ENCODE results near the gene ZNF207.
"Not testable (repeated sequence)": the region's sequence is repeated elsewhere in the genome, so short reads cannot be mapped to it uniquely, and the experiment has no call there.

The ZNF207 gene

GRCh38 chr17:32317353-32317752 is 32.6 kb upstream of the ZNF207 start:
- no peak overlapping the region for H3K9ac ChIP-seq
- H3K4me2 ChIP-seq, result peak overlapping the region in 2 of 11 experiments; percentile 71 to 85; a peak in 4 of 22 replicates
- H3K4me1 ChIP-seq, result peaks cover 0 to 37% (median 8%) of the 10 kb centered on the region in 10 experiments; a peak in 13 of 20 replicates
- no peak overlapping the region for H3K4me3 ChIP-seq
- H4K20me1 ChIP-seq, result no peaks in the 10 kb centered on the region
- TF ChIP-seq Cebpa-rat (IDR thresholded peaks at IDR 0.05), result no peak
- no peaks in the 10 kb centered on the region; a peak in 1 of 22 replicates for H3K27me3 ChIP-seq
- no peaks in the 10 kb centered on the region for H3K36me3 ChIP-seq
- no peak overlapping the region for H3K27ac ChIP-seq
- no peaks in the 10 kb centered on the region for H3K9me3 ChIP-seq (replicated peaks in 1 of 11)

GRCh38 chr17:32318071-32318470 is 31.9 kb upstream of the ZNF207 start:
- Histone ChIP-seq H3K4me2 (peak overlapping the region in 4 of 11 experiments; percentile 47 to 85 (median 71); a peak in 8 of 22 replicates), H3K4me3 (peak overlapping the region in 3 of 10 experiments; percentile 26 to 37 (median 33); a peak in 2 of 20 replicates), H4K20me1 (no peaks in the 10 kb centered on the region), H3K9me3 (replicated peaks in 1 of 11) (no peaks in the 10 kb centered on the region), H3K9ac (no peak overlapping the region; a peak in 1 of 22 replicates), H3K27me3 (no peaks in the 10 kb centered on the region; a peak in 1 of 22 replicates), H3K36me3 (no peaks in the 10 kb centered on the region), H3K4me1 (peaks cover under 1 to 44% (median 13%) of the 10 kb centered on the region in 10 experiments; a peak in 19 of 20 replicates), H3K27ac (no peak overlapping the region)
- TF ChIP-seq Cebpa-rat (IDR thresholded peaks at IDR 0.05), result no peak

GRCh38 chr17:32319548-32319905 is 30.4 kb upstream of the ZNF207 start:
- TF ChIP-seq Cebpa-rat (IDR thresholded peaks at IDR 0.05), result no peak
- Histone ChIP-seq H3K27ac (peak overlapping the region in 4 of 11 experiments; percentile 11 to 49 (median 34); a peak in 3 of 22 replicates), H3K9me3 (replicated peaks in 1 of 11) (no peaks in the 10 kb centered on the region), H3K9ac (peak overlapping the region in 3 of 11 experiments; percentile 20 to 44 (median 29); a peak in 2 of 22 replicates), H3K4me2 (peak overlapping the region in 6 of 11 experiments; percentile 17 to 71 (median 50); a peak in 7 of 22 replicates), H3K27me3 (no peaks in the 10 kb centered on the region; a peak in 1 of 22 replicates), H3K4me3 (peak overlapping the region in 4 of 10 experiments; percentile 13 to 37 (median 30); a peak in 6 of 20 replicates), H3K4me1 (peaks cover 14 to 59% (median 28%) of the 10 kb centered on the region in 10 experiments), H3K36me3 (no peaks in the 10 kb centered on the region), H4K20me1 (no peaks in the 10 kb centered on the region)

- H4K20me1 ChIP-seq; H3K9ac ChIP-seq; H3K9me3 ChIP-seq (replicated peaks in 1 of 11); H3K27ac ChIP-seq; H3K27me3 ChIP-seq; H3K4me3 ChIP-seq; H3K36me3 ChIP-seq: not testable (repeated sequence)
- Histone ChIP-seq H3K4me1 (peaks cover 14 to 64% (median 30%) of the 10 kb centered on the region in 10 experiments), H3K4me2 (peak overlapping the region in 2 of 11 experiments; percentile 2 to 71; a peak in 1 of 22 replicates)
Observed at GRCh38 chr17:32320080-32320479, 29.9 kb upstream of the ZNF207 start.

- no peak overlapping the region for H3K4me3 ChIP-seq
- TF ChIP-seq Cebpa-rat (IDR thresholded peaks at IDR 0.05), result no peak
- no peaks in the 10 kb centered on the region for H4K20me1 ChIP-seq
- peaks cover 14 to 72% (median 31%) of the 10 kb centered on the region in 10 experiments for H3K4me1 ChIP-seq
- H3K27ac ChIP-seq, result peak overlapping the region in 6 of 11 experiments; percentile 17 to 46 (median 44); a peak in 9 of 22 replicates
- H3K9me3 ChIP-seq (replicated peaks in 1 of 11), result no peaks in the 10 kb centered on the region
- H3K36me3 ChIP-seq, result no peaks in the 10 kb centered on the region
- H3K27me3 ChIP-seq, result no peaks in the 10 kb centered on the region
- peak overlapping the region in 3 of 11 experiments; percentile 24 to 30 (median 28); a peak in 4 of 22 replicates for H3K4me2 ChIP-seq
- H3K9ac ChIP-seq, result peak overlapping the region in 3 of 11 experiments; percentile 7 to 42 (median 8); a peak in 4 of 22 replicates
Observed at GRCh38 chr17:32320847-32321246, 29.1 kb upstream of the ZNF207 start.

GRCh38 chr17:32323046-32323445 is 26.9 kb upstream of the ZNF207 start:
- Histone ChIP-seq H3K9me3 (replicated peaks in 1 of 11) (no peaks in the 10 kb centered on the region), H3K4me3 (no peak overlapping the region), H3K4me2 (peak overlapping the region; percentile 24 to 84 (median 66); a peak in 21 of 22 replicates), H3K27me3 (no peaks in the 10 kb centered on the region), H3K4me1 (peaks cover 15 to 94% (median 48%) of the 10 kb centered on the region in 10 experiments), H3K36me3 (0 out of 22 replicates have a peak, but pooled peaks cover 0 to 4% (median 0%) of the 10 kb centered on the region in 11 experiments), H3K9ac (peak overlapping the region in 4 of 11 experiments; percentile 1 to 50 (median 38); a peak in 2 of 22 replicates), H3K27ac (peak overlapping the region in 8 of 11 experiments; percentile 19 to 74 (median 62); a peak in 12 of 22 replicates), H4K20me1 (no peaks in the 10 kb centered on the region)
- TF ChIP-seq Cebpa-rat (IDR thresholded peaks at IDR 0.05), result no peak

GRCh38 chr17:32323811-32324491 is 26.0 kb upstream of the ZNF207 start:
- Histone ChIP-seq H3K27ac (peak overlapping the region in 10 of 11 experiments; percentile 30 to 74 (median 58); a peak in 19 of 22 replicates), H3K4me1 (peaks cover 23 to 95% (median 54%) of the 10 kb centered on the region in 10 experiments), H3K9me3 (replicated peaks in 1 of 11) (no peaks in the 10 kb centered on the region), H3K27me3 (no peaks in the 10 kb centered on the region), H3K4me3 (no peak overlapping the region), H4K20me1 (no peaks in the 10 kb centered on the region), H3K4me2 (peak overlapping the region; percentile 24 to 84 (median 66)), H3K9ac (peak overlapping the region; percentile 5 to 58 (median 36); a peak in 16 of 22 replicates), H3K36me3 (0 out of 22 replicates have a peak, but pooled peaks cover 0 to 4% (median 0%) of the 10 kb centered on the region in 11 experiments)
- TF ChIP-seq Cebpa-rat (IDR thresholded peaks at IDR 0.05), result no peak

- no peak for TF ChIP-seq Cebpa-rat (IDR thresholded peaks at IDR 0.05)
- Histone ChIP-seq H3K36me3 (peaks cover 0 to 10% (median 6%) of the 10 kb centered on the region in 11 experiments; a peak in 13 of 22 replicates), H3K4me2 (peak overlapping the region in 8 of 11 experiments; percentile 69 to 90 (median 78); a peak in 16 of 22 replicates), H4K20me1 (no peaks in the 10 kb centered on the region), H3K9ac (peak overlapping the region in 1 of 11 experiments; percentile 10; a peak in 2 of 22 replicates), H3K4me3 (no peak overlapping the region), H3K4me1 (peaks cover 59 to 100% (median 85%) of the 10 kb centered on the region in 10 experiments), H3K27me3 (no peaks in the 10 kb centered on the region), H3K27ac (peak overlapping the region in 9 of 11 experiments; percentile 31 to 99 (median 93); a peak in 18 of 22 replicates), H3K9me3 (replicated peaks in 1 of 11) (no peaks in the 10 kb centered on the region)
Observed at GRCh38 chr17:32327911-32328310, 22.0 kb upstream of the ZNF207 start.

GRCh38 chr17:32330147-32330546 is 19.8 kb upstream of the ZNF207 start:
- no peak for TF ChIP-seq Cebpa-rat (IDR thresholded peaks at IDR 0.05)
- H3K36me3 ChIP-seq, result peaks cover 0 to 32% (median 22%) of the 10 kb centered on the region in 11 experiments; a peak in 19 of 22 replicates
- no peaks in the 10 kb centered on the region for H3K9me3 ChIP-seq (replicated peaks in 1 of 11)
- peak overlapping the region; percentile 74 to 99 (median 93) for H3K27ac ChIP-seq
- H3K4me3 ChIP-seq, result peak overlapping the region in 1 of 10 experiments; percentile 30; a peak in 2 of 20 replicates
- H4K20me1 ChIP-seq, result no peaks in the 10 kb centered on the region
- peak overlapping the region; percentile 56 to 90 (median 78) for H3K4me2 ChIP-seq
- no peaks in the 10 kb centered on the region for H3K27me3 ChIP-seq
- H3K4me1 ChIP-seq, result peaks cover 48 to 100% (median 85%) of the 10 kb centered on the region in 10 experiments
- peak overlapping the region; percentile 59 to 85 (median 78); a peak in 21 of 22 replicates for H3K9ac ChIP-seq
